Cardiac septum (tissue), 1 donor: ENCODE data around the gene FRAS1. TPM values are rescaled to one million over a fixed set of nuclear protein-coding genes. Genes with fewer than 3 reads are reported as not detected.
"Not testable (repeated sequence)": the region's sequence is repeated elsewhere in the genome, so short reads cannot be mapped to it uniquely, and the experiment has no call there.

Experiments used
- DNase-seq: peaks from one replicate; pipeline ENCODE4 v3.0.0-alpha.2; 2020; ENCODE audit warnings: low spot score
- intact Hi-C: fragments of 100-400 bp; cut with DNase I; formaldehyde crosslinking; loops from one replicate; pipeline ENCODE4 v1.14.0; 2022
- total RNA-seq: library from RNA; stranded (reverse); fragmentation: NEBNext Ultra II Directional; extraction: Animal tissue kit (Norgen Biotek cat#: 25700); gene quantifications from one replicate; pipeline ENCODE4 v1.2.1, GENCODE V29; 2021
- donor health status: DM: no; HTN: no; CAD: no.

The FRAS1 gene
- total RNA-seq, 1 donor from 2014 or later = 4.2 TPM

DNA sequence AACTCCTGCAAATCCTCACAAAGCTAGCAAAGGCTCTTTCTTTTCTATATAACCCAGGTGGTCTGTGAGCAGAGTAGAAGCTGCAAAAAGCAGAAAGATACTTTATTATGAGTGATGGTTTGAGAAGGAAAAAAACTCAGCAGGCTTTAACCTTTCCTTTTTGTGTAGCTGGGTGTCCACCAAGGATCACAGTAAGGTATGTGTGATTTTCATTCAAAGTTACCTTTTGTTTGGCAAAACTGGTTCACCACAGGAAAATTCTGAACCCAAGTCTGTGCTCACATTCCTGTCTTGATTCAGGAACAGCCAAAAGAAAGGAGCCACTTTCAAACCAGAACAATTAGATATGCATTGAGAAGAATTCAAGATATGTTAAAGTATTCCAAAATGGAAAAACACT lies 35.7 kb downstream of the FRAS1 start:
- no peak for DNase-seq
- intact Hi-C loops = no loop called here

DNA sequence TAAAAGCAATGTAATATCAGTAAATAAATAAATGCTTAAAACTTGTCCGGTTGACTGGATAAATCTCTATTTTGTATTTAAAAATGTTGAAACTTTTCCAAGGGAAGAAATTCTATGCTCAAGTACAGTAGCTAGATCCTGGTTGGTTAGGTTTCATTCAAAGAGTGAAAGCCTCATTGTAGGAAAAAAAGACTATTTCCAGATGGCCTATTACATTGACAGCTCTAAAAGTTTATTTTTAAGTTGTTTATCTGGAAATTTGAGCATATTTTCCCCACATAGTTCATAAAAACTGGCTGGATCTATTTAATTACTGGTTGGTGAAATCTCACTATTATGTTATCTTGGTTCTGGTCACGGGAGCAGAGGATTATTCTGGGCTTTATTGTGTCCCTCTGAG lies 38.0 kb downstream of the FRAS1 start:
- intact Hi-C loops = no loop called here
- DNase-seq = no peak

DNA sequence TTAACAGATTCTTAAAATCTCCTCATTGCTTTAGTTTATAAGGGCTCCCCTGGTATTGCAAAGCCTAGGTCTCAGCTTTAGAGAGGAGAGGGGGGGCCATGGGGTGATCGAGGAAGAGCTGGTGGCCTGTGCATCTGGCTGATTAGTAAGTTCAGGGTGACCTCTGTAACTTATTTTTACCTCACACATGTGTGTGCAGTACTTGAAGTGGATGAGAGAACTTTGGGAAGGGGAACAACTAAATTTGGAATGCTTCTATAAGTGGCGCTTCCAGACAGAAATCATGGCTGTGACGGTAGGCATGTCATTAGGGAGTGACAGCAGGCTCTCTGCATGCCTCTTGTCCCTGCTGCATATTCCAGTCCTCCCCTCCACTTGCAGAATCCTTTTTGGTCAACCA lies 41.9 kb downstream of the FRAS1 start:
- intact Hi-C loops = no loop called here
- no peak for DNase-seq

DNA sequence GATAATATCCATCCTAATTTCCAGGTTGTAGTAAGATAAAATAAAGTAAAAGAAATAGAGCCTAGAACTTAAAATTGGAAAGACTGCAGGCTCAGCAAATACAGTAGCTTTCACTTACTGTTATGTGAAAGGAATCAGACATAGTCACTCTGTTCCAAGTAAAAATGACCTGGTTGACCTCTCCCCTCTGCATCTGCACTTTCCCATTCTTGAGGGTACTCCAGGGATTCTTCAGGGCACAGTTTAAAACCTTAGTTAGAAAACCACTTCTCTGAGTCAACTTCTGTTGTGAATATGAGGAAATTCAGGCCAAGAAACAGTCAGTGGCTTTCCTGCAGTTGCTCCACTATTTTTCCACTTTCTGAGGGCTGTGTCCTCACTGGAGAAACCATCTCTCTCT lies 42.9 kb downstream of the FRAS1 start:
- intact Hi-C loops = no loop called here
- DNase-seq = no peak

DNA sequence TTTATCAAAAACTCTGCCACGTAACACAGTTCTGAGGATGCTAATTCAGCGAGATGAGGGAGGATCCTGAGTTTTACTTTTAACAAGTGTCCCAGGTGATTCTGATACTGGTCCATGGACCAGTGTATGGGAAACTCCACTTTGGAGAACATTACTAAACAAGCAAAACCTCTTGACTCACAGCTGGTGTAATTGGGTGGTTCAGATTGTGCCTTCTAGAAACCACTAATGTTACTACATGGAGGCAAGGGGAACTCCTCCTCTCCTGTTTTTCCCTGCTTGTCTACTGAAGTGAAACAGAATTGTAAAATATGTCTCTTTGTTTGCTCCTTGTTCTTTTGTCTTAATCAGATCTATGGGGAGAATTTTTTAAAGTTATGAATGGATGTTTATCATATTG lies 62.6 kb downstream of the FRAS1 start:
- DNase-seq = no peak
- intact Hi-C loops = no loop called here

DNA sequence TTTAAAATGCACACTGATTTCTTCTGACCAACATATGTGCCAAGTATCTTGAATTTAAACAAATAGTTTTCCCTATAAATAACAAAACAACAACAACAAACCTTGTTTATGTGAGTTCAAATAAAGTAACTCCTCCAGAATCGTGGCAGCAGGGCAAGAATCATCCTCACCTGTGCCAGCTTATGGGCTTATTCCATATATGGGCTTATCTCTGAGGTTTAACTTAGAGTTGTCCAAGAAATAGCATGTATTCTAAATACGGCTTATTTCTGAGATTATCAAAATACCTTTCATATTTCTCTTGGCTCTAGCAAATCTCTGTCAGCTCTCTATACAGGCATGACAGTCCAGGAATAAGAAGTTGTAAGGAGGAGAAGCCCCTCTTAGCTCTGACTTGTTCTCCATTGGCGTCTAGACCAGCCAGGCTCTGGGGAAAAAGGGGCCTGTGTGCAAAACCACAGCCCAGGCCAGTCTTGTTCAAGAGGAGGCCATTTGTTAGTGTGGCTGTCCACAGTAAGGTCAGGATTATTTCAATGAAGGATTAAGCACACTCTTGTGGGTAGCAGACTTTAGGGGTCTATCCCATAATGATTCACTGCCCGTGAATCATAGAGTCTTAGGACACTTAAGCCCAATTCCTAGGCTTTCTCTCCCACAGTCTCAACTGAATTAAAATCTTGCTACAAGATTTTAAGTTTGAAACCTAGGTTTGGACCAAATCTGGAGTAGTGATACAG lies 63.2 kb downstream of the FRAS1 start:
- intact Hi-C loops = no loop called here
- no peak for DNase-seq

DNA sequence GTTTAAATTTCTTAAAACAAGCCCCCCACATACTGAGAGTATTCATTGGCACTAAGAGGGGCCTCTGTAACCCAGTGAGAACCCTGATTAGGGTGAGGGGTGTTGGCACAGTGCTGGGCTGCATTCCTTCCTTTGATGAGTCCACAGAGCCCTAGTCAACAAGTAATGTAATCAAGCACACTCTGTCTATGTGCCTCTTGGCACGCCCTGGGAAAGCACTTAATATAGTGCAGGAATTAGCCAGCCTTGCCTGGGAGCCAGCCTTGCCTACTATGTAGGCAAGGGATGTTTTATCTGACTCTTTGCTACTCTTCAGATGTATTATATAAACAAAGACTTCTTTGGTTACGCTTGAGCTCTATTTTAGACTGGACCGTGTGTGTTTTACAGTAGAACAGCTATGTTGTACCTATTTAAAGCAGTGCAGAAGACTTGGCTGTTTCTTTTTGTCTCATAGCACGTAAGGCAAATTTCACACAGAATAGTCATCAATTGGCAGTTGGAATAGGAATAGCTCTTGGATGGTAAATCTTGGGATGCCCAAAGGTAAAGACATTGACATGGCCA lies 64.3 kb downstream of the FRAS1 start:
- DNase-seq = no peak
- intact Hi-C loops = no loop called here

DNA sequence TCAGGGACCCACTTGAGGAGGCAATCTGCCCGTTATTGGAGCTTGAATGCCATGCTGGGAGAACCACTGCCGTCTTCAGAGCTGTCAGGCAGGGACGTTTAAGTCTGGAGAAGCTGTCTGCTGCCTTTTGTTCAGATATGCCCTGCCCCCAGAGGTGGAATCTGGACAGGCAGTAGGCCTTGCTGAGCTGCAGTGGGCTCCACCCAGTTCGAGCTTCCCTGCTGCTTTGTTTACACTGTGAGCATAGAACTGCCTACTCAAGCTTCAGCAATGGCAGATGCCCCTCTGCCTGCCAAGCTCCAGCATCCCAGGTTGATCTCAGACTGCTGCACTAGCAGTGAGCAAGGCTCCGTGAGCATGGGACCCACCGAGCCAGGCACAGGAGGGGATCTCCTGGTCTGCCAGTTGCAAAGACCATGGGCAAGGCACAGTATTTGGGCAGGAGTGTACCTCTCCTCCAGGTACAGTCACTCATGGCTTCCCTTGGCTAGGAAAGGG lies 68.8 kb downstream of the FRAS1 start:
- intact Hi-C loops, DNase-seq: not testable (repeated sequence)

DNA sequence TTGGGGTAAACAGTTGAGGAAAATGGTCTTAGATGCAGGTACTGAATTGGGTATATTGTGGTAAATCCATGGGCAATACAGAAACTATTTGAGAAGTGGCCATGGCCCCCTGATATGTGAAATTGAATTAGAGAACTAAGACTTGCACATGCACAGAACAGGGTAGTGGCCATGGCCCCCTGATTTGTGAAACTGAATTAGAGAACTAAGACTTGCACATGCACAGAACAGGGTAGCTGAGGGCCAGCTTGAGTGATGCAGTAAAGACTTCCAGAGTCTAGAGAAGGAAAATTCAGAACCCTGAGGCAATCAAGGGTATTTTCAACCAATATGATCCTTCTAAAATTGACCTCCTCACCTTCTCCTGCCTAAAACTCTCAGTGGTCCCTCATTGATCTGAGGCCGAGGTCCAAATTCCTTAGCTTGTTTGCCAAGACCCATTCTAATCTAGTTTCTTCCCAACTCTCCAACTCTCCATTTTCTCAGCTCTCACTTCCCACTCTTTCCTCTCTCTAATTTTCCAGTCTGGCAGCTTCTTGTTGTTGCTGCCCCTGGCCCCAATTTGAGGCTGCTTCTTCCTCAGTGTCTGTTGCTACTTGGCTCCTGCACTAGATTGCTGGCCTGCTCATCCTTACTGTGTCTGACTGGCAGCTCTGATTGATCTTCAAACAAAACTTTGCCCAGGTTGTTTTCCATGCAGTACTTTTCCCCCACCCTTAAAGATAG lies 72.4 kb downstream of the FRAS1 start:
- DNase-seq = no peak
- intact Hi-C loops = no loop called here

DNA sequence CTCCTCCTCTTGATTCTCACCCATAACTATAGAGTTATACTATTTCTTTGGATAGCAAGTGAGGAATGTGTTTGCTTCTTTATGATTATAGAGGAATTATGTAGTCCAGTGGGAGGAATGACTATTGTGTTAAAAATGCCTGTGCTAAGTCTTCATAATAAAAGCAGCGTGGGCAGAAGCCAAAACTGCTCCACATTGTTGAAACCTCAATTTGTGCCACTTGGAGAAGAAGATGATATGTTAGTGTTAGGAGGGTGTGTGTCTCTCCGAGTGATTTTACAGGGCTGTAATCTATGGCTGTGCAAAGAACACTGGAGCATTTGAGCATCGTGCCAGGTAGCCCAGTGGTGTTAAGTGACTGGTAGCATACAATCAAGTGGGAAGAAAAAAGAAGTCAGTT lies 74.3 kb downstream of the FRAS1 start:
- intact Hi-C loops = no loop called here
- DNase-seq = no peak

DNA sequence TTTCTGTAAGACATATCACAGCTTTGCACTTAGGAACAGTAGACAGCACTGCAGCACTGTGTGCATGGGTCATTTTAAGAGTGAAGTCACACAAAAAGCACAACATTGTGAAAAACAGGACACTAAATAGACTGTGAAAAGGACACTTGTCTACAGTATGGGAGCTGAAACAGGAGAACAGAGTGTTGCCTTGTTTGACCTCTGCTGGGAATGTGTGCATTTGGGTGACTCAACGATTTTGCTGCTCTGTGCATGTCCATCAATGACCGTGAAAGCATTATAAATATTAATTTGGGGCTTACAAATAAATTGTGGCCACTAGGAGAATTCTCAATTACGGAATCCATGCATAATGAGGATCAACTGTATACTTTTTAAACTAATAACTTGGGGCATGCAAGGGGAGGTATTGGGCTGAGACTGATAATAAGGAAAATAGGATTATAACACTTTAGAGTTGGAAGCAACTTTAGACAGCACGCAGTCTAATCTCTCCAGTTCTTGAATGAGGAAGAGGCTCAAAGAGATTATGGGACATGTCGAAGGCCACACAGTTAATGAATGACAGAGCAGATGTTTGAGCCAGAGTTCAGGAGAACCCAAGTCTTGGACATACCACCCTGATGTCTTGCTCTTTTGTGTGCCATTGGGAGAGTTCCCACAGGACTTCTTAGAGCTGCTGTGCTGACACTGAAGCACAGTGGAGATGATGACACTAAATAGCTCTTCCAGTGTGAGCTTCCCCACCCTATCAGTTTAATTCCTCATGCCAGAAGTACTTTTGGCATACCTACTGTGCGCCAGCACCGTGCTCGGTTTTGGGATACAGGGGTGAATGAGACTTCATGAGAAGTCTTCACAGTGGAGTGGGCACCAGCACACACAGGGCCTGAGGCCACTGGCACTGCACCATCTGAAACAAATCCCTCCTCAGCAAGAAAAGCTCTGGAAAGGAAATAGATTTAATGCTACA lies 79.3 kb downstream of the FRAS1 start:
- no peak for DNase-seq
- intact Hi-C loops = no loop called here

DNA sequence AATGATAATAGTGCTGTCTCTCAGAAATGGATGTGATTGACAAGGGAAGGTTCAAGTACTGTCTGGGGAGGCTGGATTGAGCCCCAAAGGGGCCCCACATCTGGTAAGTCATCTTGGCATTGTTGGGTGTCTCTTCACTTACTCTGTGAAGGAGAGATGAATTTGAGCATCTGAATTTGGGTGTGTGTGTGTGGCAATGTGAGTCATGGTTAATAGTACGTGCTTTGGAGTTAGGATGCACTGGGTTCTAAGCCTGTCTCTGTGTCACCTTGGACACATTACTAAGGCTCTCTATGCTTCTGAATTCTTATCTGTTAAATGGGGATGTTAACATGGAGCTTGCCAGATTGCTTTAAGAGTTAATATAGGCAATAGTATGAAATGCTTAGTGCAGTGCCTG lies 80.4 kb downstream of the FRAS1 start:
- intact Hi-C loops = no loop called here

DNA sequence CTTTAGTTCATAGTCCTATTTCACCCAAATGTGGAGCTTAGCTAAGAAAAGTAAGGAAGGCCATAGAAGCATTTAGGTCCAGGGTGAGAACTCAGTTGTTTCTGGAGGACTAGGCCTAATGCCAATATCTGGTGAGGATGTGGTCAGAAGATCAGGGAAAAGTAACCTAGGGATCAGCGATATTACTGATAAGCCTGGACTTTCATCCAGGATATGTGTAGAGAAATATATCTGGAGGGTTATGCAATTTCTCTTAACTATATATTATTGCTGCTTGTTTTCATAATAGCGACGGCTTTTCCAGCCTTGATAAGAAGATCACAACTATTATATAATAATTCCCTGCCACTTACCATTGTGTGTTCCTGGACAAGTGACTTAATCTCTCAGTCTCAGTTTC lies 81.1 kb downstream of the FRAS1 start:
- intact Hi-C loops = no loop called here
- DNase-seq = no peak

More for the DNA sequence above, 80.4 kb downstream of the FRAS1 start:
- DNase-seq = no peak

DNA sequence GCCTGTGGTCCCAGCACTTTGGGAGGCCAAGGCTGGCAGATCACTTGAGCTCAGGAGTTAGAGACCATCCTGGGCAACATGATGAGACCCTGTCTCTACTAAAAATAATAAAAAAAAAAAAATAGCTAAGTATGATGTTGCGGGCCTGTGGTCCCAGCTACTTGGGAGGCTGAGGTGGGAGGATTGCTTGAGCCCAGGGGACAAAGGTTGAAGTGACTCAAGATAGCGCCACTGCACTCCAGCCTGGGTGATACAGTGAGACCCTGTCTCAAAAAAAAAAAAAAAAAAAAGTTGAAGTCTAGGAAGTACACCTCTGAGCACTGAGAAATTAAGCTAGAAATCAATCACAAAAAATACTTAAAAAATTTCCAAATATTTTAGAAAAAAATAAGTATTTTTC lies 86.5 kb downstream of the FRAS1 start:
- DNase-seq = no peak
- intact Hi-C loops = no loop called here

DNA sequence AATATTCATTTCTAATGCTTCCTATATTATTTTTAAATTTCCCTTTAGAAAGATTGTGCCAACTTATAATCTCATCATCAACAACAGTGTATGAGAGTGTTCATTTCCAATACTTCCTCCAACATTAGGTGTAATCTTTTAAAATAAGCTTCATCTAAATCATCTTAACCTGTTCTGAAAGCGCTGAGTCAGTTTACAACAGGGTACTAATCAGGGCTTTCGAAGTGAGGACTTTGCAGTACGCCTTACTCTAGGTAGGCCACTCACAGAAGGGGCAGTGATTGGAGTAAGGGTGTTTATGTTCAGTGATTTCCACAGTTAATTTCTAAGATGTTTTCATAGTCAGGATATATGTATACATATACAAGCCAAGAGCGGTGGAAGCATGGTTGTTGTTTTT lies 87.9 kb downstream of the FRAS1 start:
- intact Hi-C loops = no loop called here
- DNase-seq = no peak

DNA sequence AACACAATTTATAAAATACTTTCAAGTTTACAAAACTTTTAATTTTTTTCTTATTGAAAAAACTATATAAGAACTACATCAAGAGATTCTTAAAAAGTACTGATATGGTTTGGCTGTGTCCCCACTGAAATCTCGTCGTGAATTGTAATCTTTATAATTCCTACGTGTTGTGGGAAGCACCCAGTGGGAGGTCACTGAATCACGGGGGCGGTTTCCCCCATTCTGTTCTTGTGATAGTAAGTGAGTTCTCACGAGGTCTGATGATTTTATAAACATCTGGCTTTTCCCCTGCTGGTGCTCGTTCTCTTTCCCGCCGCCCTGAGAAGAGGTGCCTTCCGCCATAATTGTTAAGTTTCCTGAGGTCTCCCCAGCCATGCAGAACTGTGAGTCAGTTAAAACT lies 88.5 kb downstream of the FRAS1 start:
- DNase-seq = no peak
- intact Hi-C loops = no loop called here

DNA sequence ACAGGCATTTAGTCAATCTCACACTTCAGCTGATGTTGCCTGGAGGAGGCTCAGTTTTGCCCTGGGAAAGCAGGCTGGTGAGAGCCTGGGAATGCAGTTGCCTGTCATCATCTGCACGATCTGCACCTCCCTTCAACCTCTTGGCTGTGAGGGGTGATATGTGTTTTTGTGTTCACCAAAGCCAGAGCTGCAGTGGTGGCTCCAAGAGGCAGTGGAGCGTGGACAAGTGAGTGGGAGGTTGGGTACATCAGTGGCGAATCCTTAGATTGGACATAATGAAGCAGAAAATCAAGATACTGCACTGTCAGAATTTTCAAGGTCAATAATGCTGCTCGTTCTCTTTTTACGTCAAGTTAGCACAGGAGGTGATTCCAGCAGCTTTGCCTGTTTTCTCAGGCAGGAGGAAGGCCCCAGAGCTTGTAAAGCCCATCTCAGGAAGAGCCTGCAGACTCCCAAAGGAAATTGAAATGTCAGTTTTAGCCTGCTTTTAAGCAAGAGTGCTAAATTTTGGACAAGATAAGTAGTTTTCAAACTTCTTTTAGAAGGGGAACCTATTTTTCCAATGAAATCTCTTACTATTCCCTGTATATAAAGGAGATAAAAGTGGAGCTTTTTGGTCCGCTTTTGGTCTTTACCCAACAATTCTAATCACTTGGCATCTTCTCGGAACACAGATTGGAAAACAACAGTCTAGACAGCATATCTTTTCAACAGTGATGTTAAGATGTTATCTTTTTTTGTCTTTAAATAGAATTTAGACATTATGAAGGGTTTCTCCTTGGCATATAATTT lies 92.8 kb downstream of the FRAS1 start:
- no peak for DNase-seq
- intact Hi-C loops = no loop called here

DNA sequence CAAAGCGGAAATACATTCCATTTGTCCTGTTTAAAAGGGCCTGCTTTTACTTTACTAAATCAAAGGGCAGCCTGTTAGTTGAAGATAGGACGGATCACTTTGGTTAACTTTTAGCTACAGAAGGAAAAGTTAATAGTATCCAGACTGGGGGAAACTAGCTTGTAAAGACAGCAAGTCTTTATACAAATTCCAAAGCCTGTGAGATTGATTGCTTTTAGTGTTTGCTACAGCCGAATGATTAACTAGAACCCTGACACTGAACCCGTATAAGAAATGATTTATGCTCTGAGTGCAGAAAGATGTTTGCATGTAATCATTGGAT lies 93.4 kb downstream of the FRAS1 start:
- intact Hi-C loops = no loop called here
- no peak for DNase-seq

DNA sequence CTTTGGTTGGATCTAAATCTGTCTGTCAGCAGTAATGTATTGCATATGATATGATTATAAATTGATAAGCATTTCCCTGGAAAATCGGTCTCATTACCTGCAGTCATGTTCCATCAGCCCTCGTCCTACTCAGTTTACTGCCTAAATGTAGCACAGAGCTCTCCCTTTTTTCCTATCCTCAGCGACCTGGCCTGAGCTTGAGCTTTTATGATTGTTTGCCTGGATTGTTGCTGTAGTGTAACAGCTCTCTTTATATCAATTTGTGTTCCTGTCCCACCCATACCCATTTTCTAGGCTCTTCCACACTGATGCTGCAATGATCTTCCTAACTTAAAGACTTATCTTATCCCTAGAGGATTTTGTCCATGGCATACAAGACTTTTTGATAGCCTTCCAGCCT lies 95.7 kb downstream of the FRAS1 start:
- intact Hi-C loops = no loop called here
- no peak for DNase-seq
